ENCODE results near the gene SPG7.
"Not testable (repeated sequence)": the region's sequence is repeated elsewhere in the genome, so short reads cannot be mapped to it uniquely, and the experiment has no call there.

Gene SPG7

DNA sequence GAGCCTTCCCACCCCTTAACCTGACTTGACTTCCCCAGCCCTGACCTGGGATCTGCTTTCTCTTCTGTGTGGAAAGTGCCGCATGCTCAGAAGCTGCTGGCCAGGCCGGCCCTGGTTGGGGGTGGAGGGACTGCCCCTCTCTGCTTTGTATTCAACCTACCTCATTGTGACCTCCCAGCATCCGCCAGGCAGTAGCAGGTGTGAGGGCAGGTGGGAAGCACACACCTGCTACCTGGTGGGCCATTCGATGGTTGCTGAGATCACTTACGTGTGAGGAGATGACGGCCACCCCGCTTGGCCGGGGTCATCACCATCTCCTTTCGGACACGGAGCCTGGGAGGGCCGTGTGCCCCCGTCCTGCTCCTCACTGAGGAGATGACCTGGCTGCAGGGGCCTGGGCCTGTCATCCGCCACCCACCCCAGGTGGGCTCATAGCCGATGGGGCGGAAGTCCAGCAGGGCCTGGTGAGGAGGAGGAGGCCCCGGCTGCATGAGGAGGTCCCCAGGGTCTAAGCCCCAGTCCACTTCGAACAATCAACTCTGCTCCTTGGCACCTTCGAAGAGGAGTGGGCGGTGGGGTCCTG is 74.5 kb downstream of the SPG7 start:
- no peak for DNase-seq

DNA sequence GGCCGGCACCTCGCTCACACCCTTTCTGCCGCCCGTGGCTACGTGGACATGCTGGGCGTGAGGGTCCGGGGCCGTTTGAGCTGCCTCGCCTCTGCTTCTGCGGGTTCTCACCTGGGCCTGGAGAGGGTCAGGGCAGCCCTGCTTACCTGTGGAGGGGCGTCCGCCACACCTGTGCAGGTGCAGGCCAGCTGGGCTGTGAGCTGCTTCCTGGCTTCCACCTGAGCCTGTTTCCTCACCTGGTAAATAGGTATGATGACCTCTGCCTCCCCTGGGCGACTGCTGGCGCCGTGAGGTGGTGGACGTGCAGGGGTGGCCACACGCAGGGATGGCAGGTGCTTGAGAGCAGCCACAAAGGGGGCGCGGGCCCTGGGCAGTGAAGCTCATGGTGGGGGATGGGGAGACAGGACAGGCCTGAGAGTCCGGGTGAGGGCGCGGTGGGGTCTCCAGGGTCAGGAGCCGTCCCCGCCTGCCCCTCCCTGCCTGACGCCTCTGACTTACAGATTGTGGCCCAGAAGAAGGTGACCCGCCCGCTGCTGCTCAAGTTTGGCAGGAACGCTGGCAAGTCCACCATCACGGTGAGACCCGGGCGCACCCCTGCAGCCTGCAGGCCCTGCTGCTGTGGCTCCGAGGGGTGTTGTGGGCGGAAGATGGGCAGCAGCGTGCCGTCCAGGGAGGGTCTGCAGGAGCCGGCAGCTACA is 75.1 kb downstream of the SPG7 start:
- no peak for DNase-seq

DNA sequence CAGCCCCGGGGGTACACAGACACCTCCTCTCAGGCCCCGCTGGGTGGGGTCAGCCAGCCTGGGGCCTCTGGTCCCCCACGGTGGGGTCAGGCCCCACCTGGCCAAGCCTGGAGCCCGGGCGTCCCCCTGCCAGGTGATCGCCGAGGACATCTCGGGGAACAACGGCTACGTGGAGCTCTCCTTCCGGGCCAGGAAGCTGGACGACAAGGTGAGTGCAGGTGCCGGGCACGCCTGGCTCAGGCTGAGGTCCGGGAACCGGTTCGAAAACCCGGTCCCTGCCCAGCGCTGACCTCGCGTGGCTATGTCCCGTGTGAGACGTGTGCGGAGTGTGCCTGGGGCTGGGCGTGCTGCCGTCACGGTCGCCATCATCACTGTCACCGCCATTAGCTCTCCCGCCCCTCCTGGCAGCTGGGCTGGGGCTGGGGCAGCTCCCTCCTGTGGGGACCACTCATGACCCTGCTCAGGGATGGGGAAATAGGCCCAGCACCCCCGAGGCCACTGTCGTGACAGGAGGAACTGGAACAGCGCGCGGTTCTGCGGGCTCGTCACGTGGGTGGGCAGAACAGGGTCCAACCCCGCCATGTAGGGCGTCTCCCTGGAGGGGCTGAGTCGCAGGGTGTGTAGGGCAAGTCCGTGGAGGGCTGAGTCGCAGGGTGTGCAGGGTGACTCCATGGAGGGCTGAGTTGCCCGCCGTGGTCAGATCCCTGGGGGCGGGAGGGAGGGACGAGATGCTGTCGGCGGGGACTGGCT is 75.9 kb downstream of the SPG7 start:
- DNase-seq: no peak

DNA sequence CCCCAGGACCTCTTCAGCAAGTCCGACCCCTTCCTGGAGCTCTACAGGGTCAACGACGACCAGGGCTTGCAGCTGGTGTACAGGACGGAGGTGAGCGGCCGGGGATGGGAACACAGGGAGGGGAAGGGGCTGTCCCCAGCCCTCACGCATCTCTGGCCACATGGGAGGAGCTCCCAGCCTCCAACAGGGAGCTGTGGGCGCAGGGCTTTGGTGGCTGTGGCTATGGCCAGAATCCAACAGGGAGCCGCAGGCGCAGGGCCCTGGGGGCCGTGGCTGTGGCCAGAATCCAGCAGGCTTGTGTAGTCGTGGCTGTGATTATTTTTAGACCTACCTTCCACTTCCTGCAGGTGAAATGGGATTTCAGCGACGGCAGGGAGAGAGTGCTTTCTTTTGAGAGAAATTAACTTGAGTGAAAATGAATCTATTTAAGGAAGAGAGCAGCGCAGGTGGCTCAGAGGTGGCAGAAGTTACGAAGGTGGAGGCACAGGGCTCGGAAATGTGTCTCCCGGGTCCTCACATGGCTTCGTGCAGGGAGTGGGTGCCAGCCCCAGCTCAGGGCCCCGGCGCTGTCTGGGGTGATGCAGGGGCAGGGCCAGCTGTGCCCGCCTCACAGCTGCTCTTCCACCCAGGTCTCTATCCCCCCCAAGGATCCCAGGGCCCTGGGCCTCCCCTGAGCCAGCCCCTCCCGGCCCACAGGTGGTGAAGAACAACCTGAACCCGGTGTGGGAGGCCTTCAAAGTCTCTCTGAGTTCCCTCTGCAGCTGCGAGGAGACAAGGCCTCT is 76.8 kb downstream of the SPG7 start:
- DNase-seq: no peak

DNA sequence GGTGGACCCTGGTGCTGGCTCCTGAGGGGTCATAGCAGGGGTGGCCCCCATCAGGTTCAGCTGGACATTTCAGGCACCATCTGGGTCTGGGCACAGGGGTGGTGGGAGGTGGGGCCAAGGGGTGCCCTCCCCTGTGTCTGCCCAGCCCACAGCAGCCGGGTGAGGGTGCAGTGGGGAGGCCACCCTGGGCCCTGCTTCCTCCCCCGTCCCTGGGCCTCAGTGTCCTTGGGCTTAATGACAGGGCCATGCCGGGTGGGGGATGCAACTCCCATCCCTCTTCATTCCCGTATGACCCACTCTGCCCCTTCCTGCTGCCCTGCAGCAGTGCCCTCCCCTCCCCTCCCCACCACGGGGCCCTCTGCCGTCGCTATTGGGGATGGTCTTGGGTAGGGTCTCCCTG is 78.0 kb downstream of the SPG7 start:
- DNase-seq: no peak

DNA sequence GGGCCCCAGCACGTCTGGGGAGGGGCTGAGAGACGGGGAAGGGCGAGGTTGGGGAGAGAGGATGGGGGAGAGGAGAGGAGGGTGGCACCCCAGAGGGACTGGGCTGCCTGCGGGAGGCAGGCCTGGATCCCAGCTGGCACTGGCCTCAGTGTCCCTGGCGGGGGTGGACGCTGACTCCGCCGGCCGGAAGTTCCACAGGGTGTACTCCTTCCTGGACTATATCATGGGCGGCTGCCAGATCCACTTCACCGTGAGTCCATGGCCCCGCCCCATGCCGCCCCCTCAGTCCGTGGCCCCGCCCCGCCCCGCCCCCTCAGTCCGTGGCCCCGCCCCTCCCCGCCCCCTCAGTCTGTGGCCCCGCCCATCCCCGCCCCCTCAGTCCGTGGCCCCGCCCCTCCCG is 78.7 kb downstream of the SPG7 start:
- DNase-seq: no peak

DNA sequence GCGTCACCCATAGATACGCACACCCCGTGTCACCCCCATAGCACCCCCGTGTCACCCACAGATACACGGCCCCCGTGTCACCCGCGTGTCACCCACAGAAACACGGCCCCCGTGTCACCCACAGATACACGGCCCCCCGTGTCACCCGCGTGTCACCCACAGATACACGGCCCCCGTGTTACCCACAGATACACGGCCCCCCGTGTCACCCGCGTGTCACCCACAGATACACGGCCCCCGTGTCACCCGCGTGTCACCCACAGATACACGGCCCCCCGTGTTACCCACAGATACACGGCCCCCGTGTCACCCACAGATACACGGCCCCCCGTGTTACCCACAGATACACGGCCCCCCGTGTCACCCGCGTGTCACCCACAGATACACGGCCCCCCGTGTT is 79.5 kb downstream of the SPG7 start:
- not testable (repeated sequence) for DNase-seq

DNA sequence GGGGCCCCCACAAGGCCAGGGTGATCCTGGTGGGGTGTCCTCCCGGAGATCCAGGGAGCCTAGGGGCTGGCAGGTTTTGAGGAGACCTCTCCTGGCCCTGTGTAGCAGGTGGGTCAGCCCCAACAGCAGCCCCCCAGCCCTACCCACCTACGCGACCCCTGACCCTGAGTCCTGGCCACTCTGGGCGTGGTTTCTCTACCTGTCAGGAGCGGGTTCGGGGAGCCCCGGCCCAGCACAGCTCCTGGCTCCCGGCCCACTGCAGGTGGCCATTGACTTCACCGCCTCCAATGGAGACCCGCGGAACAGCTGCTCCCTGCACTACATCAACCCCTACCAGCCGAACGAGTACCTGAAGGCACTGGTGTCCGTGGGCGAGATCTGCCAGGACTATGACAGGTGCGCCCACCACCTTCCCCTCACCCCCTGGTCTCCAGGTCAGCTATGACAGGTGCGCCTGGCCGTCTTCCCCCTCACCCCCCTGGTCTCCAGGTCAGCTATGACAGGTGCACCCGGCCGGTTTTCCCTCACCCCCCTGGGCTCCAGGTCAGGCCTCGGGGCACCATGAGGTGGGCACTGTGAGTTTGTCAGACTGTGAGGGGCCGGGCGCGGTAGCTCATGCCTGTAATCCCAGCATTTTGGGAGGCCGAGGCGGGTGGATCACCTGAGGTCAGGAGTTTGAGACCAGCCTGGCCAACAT is 80.4 kb downstream of the SPG7 start:
- no peak for DNase-seq

DNA sequence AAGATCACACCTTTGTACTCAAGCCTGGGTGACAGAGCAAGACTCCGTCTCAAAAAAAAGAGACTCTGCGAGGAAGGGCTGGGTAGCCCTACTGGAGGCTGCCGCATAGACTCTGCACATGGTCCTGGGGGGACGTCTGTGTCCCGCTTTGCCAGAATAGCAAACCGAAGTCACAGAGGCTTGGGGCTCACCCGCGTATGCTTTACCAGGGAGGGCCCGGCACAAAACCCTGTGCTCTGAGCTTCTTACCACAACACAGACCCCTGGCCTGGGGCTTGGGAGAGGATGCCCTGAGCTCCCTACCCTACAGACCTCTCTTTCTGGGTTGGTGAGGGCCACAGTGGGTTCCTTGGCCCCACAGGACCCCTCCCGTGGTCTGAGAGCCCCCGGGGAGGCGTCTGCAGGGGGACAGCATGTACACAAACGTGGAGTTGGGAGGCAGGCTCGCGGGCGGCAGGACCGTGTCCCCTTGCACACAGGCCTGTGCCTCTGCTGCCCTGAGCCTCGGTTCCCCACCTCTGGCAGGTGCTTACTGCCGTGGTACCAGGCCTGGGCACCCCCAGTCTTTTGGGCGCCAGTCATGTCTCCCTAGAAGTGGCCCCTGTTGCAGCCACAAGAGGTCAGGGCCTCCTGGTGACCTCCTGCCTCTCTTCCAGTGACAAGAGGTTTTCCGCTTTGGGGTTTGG is 81.2 kb downstream of the SPG7 start:
- DNase-seq: no peak

DNA sequence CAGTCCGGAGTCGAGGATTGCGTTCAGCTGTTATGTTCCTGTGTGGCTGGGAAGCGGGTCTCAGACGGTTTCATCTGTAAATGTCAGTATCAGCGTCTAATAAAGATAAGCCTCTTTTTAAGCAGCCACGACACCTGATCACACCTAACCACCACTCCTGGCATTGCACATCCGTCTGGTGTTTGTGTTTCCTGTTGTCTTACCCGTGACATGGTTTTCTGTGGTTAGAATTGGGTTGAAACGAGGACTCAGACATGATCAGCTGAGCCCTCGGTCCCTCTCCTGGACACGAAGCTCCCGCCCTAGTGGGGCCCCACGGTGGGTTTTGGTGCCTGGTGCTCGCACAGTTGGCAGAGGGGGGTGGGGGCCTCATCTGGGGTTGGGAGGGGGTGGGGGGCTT is 85.6 kb downstream of the SPG7 start:
- DNase-seq: no peak

DNA sequence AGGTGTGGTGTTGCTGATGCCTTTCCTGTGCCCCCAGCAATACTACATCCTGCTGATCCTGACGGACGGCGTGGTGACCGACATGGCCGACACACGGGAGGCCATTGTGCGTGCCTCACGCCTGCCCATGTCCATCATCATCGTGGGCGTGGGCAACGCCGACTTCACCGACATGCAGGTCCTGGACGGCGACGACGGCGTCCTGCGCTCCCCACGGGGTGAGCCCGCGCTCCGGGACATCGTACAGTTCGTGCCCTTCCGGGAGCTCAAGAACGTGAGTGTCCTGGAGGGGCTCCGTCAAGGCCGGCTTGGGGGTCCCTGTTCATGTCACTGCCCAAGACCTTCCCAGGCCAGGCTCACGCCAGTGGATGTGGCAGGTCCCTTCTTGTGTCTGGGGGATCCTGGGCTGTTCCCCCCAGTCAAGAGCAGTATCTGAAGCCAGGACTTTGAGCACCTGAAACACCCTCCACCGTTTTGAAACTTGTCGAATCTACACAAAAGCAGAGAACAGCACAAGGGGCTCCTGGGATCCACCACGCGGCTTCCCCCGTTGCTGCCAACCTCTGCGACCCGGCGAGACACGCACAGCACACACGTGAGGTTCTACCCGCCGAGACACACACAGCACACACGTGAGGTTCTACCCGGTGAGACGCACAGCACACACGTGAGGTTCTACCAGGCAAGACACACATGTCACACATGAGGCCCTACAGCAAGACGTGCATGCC is 87.3 kb downstream of the SPG7 start:
- DNase-seq: no peak

DNA sequence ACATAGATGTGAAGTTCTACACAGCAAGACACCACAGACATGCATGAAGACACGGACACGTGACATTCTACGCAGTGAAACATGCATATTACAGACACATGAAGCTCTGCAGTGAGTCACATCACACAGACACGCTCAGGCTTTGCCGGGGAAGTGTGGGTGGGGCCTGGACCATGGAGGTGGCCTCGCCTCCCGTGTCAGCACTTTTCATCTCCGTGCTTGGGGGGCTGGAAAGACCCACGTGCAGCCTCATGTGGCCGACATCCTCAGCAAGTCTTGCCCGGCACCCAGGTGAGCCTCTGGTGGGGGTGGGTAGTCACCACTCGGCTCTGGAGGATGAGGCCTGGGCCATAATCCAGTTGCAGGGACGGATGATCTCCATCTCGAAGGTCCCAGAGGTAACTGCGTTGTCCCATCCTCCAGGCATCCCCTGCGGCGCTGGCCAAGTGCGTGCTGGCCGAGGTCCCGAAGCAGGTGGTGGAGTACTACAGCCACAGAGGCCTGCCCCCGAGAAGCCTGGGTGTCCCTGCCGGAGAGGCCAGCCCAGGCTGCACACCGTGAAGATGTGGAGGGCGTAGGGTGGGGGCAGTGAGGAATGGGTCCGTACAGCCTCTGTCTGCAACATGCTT is 88.0 kb downstream of the SPG7 start:
- no peak for DNase-seq

DNA sequence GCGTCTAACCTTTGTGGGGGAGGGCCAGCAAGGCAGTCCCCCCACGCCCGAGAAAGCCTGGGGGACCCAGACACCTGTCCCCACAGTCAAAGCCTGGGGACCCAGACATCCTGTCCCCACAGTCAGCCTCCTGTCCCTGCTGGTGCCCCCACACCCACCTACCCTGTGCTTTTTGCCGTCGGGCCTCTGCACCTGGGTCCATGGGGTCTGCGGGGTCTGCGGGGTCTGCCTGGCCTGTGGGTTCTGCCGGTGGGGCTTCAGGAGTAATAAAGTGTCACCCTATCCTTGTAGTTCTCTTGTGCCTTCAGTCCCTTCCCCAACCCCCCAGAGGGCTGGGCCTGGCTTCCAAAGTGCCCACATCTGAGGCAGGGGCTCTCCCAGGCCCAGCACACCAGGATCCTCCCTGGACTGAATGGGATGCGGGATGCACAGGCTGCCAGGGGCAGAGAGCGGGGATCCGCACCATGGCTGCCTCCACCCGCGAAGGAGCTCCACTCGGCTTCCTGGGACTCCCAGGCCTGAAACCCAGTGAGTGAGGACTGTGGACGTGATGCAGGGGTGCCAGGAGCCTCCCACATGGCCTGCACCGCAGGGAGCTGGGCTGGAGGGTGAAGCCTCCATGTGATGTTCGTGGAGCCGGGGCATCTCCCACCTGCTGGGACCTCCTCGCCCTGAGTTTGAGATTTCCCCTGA is 88.9 kb downstream of the SPG7 start:
- no peak for DNase-seq

DNA sequence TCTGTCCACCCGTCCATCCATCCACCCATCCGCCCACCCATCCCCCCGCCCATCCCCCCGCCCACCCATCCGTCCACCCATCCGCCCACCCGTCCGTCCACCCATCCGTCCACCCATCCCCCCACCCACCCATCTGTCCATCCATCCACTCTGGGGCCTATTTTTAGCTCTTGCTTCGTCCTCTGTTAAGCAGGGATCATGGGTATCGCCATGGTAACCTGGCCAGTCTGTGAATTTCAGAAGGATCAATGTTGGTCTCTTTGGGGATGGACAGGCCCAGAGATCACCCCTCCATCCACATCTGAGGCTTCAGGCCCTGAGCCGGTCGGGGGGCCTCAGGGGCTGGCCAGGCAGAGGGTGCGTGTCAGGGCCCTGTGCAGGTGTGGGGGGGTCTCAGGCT is 90.0 kb downstream of the SPG7 start:
- DNase-seq: no peak

DNA sequence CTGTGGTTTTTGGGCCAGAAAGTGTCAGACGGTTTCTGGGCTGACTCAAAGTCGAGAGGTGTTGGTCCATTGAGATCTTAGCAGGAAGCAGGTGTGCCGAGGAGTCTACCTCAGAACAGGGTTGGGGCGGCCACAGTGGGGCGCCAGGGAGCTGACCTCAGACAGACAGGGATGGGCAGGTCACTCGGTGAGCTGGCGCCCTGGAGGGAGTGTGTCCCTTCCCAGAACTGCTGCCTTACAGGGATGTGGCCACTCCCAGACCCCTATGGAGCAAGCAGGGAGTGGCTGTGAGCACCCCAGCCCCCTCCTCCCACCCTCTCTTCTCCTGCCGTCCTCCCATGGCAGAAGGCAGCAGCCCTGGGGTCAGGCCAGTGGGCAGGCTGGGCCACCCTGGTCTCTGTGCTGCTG is 91.3 kb downstream of the SPG7 start:
- no peak for DNase-seq

DNA sequence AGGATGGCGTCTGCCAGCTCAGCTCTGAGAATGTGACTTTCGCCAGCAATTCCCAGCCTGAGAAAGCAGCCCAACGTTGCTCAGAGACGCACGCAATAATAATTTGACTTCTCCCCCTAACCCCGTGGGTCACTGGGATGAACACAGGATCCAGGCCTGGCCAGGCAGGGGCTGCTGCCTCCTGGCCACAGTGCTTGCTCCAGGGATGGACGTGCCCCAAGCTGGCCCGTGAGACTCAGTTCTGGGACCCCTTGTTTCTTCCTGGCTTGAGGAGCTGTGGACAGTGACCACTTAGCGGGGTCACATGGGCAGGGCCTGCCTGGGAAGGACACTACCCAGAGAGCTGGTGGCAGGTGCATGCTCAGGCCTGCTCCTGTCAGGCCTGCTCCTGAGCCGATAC is 91.7 kb downstream of the SPG7 start:
- DNase-seq: no peak

DNA sequence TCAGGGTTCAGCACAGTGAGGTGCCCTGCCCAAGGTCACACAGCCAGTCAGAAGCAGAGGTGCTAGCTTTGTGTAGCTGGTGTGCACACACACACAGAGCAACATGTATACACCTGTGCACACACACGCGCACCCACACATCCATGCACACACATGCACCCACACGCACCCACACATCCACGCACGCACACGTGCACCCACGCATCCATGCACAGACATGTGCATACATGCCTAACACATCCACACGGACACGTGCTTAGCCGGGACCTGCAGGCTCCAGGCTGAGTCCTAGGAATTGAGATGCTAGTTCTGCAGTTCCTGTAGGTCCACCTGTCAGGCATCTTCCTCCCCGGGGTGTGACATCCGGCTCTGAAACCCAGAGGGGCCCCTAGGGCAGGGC is 92.2 kb downstream of the SPG7 start:
- DNase-seq: no peak

DNA sequence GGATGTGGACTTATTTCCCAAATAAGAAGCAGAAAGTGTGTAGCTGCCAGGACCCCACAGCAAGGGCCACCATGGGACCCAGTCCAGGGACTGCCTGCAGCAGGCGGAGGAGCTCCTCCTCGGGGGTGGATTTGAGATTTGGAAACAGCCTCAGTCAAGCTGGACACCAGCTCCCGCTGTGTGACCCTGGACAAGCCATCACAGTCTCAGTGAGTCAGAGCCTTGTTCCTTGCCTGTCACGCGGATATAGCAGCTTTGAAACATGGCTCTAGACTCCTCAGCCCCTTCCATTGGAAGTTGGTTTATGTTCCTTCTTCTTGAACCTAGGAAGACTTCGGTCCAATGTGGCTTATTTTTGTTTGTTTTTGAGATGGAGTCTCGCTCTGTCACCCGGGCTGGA is 92.8 kb downstream of the SPG7 start:
- DNase-seq: no peak

DNA sequence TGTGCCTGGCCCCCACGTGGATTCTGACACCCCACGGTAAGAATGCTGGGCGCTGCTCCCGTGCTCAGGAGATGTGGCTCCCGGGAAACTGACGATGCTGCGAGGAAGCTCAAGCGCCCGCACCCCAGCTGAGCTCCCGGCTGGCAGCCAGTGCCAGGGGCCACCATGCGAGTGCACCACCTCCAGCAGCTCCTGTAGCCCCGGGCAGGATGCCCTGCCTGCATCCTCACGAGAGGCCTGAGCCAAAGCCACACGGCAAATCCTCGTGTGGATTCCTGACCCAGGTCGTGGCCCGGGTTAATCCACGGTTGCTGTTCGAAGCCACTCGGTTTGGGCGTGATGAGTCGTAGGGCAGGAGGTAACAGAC is 93.7 kb downstream of the SPG7 start:
- no peak for DNase-seq

DNA sequence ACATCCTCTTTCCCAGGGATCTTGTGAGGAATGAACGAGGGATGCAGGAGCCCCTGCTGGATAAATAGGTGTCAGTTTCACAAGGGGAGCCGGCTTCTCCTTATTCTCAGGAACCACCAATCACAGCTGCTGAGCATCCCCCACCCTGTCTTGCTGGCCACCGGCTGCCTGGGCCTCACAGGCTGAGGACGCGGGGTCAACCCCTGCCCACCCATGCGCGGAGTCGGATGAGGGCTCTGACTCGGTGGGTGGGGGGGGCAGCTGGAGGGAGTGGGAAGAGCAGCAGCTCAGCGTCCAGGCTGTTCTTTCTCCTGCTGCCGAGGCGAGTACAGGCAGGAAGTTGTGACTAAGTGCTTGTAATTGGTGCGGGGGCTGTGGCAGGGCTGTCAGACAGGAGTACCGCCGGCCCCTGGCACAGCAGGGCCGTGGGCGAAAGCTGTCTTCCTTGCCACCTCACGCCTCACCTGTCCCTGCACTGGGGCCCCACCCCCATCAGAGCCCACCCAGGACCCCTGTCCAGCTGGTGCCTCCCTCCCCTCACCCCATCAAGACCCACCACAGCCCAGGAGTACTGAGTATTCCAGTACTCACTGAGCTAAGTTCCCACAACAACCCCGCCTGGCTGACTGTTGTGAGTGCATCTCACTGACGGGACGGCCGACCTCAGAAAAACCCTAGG is 94.2 kb downstream of the SPG7 start:
- DNase-seq: no peak
